ENCODE measurements around the gene CDKL1.

The CDKL1 gene

DNA sequence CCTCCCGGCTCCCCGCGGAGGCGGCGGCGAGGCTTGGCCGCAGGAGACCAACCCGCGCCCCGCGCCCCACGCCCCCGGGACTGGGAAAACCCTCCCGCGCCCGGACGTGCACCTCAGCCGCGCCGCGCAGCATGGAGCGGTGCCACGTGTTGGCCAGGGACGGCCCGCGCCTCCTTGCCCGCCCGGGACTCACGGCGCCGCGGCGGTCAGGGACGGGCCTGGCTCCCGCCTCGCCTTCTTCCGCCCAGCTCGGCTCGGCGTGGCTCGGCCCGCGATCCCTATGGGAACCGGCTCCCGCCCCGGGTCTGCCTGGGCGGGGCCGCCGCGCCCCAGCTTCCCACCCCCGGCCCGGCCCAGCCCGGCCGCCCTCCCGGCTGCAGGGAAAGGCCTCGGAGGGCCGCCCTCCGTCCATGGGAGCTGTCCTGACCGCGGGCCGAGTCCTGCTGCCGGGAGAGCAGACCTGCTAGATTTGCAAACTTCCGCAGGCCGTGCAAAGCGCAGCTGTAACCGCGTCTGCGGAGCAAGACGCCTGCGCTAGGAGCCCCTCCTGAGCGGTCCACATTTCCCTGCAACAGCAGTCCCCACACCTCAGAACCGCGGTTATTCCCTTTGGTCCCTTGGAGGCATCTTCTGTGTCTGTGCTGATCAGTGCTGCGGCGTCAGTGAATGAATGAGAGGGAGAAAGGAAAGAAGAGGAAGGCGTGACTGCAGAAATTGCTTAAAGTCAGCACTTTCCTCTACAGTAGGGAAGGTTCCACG is at the start of gene CDKL1:
CDKL1 (minus strand) TSS at position 251 of the 759 bp plus-strand sequence. CDS start 1,013 bp downstream, outside the sequence.
- peak; percentile 92 for DNase-seq (ENCODE audit: low spot score)

DNA sequence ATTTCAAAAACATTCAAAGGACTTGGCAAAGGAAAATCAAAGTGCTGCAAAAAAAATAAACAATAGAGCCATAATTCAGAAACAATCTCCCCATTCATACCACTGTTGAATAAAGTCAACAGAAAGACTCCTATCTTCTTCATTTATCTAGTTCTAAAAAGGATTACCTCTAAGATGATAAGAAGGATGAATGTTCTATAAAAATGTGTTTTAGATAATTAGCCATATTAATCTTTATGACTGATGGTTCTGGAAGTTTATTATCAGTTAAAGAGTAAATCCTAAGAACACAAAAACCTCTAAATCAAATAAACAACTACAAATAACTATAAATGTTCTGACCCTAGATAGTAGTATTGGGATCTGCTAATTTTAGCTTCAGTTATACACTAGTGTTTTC is 37.8 kb upstream of the CDKL1 start:
- no peak for DNase-seq (ENCODE audit: low spot score)

DNA sequence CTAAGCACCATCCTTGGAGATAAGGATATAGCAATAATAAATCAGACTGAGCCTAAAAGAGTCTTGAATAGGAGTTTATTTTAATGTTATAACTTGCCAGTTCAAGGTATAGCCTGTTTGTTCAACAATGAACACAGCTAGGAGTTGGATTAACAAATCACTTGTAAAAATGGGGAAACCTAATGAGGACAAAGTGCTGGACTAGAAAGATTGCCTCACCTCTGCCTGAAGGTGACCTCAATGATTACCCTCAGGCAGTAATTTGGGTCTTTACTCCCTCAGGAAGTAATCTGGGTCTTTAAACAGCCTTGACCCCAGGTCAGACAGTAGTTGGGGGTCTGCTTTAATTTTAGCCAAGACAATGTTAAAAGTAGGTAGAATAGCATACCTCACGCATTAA is 35.5 kb upstream of the CDKL1 start:
- DNase-seq (ENCODE audit: low spot score): no peak

DNA sequence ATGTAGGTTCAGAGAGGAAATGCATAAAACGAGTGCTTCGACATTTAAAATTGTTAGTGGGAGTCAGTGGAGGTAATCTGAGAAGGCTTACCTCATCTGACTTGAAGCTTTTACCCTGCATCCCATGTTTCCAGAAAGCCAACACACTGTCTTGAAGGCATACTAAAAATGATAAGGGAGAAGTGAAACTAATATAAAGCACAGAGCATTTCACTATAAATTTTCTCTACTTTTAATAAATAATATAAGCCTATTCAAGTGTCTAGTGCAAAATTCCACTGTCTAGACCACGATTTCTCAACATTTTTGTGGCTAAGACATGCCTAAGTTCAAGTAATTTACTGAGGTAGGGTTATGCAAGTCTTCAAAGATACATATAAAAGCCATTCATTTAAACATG is 29.1 kb upstream of the CDKL1 start:
- DNase-seq (ENCODE audit: low spot score): peak; percentile 67

DNA sequence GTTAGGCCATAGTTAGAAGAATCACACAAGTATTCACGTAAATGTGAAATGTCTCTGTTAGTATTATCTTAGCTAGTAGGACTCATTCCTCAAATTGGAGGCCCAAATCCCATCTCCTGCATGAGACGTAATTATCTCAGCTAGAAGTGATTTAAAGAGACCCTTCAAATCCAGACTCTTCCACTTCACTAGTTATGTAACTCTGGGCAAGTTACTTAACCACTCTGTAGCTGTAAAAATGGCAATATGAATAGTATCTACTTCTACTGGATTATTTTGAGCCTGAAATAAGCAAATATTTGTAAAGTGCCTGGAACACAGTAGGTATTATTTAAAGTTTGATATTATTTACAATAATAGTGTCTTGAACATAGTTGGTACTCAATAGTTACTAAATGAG is 28.4 kb upstream of the CDKL1 start:
- no peak for DNase-seq (ENCODE audit: low spot score)

DNA sequence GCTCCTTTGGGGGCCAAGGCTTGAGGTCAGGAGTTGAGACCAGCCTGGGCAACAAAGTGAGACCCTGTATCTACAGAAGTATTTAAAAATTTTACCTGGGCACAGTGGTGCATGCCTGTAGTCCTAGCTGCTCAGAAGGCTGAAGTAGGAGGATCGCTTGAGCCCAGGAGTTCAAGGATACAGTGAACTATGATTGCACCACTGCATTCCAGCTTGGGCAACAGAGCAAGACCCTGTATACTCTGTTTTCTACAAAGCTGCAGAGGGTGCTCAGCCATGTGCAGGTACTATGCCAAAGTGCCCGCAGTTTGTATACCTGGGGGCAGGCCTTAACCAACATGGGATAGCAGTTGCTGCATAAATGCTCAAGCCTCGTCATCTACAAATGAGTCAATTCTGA is 26.8 kb upstream of the CDKL1 start:
- no peak for DNase-seq (ENCODE audit: low spot score)

DNA sequence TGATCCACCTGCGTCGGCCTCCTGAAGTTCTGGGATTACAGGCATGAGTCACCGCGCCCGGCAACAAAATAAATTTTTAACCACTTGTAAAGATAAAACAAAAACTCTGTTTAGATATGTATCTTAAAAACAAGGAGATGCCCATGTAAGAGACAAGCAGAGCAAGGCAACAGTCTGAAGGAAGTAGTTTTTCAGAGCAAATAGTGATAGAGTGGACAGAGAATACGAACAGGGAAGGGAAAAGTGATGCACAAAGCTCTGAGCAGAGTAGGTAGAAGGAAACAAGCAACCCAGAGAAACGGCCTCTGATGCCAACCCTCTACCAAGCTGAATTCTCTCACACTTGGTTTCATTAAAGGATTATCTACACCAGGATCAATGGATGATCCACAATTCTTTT is 24.8 kb upstream of the CDKL1 start:
- no peak for DNase-seq (ENCODE audit: low spot score)

DNA sequence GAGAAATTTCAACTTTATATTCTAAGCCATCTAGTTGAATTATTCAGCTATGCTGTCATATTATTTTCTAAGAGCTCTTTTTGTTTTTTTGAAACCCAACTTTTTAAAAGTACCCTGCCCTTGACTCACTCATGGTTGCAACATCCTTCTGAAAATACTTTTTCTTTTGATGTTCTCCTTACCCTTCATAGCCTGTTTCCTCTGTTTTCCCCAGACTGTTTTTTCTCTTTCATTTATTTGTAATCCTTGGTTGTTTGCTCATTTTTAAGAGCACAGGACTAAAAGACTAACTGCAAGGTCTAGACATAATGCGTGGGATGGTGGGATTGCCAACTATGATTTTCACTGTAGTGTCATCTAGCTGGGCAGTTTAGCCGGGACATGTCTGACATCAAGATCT is 21.2 kb upstream of the CDKL1 start:
- peak; percentile 65 for DNase-seq (ENCODE audit: low spot score)

DNA sequence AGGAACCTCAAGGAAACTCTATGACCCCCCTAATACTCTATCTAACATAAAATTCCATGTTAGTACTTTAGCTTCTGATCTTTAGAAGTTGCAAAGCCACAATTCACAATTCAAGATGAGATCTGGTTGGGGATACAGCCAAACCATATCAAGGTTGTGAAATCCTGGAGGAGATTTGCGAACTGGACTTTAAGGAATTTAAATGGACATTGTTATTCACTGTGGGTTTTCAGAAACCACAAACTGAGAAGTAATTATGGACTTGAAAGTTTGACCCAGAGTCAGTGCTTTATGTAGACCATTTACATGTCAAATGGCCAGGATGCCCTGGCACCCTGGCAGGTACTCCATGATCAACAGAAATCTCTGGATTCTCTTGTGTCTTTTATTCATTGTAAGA is 14.2 kb upstream of the CDKL1 start:
- DNase-seq (ENCODE audit: low spot score): peak; percentile 61

DNA sequence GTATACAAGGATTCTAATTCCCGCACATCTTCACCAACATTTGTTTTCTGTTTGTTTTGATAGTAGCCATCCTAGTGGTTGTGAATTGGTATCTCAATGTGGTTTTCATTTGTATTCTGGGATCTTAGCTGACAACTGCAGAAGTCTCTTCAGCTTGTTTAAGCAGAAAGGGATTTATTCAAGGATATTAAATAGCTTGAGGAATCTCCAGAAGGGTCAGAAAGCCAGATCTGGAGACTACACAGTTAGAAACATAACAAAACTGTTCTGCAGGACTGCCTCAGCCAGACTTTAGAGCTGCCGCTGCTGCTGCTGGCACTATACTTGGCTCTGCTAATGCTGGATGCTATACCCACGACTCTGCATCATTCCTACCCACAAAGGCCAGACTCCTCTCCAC is 13.4 kb upstream of the CDKL1 start:
- no peak for DNase-seq (ENCODE audit: low spot score)

DNA sequence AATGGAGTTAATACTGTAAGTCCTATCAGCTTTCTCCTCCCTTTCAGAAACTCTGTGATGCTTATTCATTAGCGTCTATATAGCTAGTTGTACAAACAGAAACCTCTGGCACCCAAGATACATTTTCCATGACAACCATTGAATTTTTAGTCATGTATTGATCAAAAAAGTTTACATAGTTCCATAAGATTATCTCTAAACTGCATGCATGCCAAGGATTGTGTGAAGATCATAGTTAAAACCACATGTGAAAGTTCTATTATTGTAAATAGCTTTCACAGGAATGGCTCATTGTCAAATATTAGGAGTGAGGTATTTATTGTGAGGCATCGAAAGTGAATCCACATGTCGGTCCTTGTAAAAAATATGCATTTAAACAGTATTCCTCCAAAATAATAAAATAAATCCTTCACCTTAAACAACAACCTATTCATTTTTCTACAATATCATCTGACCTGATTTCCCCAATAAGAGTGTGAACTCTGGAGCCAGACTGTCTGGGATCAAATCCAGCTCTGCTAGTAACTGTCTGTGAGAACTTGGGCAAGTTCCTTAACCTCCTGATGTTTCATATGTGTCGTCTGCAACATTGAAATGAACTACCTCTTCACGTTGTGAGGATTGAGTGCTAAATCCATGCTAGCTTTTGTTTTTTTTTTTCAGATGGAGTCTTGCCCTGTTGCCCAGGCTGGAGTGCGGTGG is 10.6 kb upstream of the CDKL1 start:
- peak; percentile 29 for DNase-seq (ENCODE audit: low spot score)

DNA sequence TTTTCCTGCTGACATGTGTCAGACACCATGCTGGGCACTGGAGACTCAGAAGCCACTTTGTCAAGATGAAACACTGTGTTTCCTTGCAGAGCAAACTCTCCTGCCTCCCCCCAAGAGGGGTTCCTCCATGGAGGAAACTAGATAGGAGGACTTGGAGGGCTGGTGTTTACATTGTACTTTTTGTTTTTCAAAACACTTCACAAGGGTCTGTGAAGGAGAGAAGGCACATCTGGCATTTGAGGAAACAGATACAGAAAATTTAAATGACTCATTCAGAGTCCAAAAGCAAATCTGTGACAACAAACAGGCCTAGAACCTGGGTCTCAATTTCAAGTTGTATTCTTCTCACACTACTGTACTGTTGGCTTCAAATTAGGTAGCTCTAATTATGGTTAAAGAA is 6.7 kb upstream of the CDKL1 start:
- DNase-seq (ENCODE audit: low spot score): no peak

DNA sequence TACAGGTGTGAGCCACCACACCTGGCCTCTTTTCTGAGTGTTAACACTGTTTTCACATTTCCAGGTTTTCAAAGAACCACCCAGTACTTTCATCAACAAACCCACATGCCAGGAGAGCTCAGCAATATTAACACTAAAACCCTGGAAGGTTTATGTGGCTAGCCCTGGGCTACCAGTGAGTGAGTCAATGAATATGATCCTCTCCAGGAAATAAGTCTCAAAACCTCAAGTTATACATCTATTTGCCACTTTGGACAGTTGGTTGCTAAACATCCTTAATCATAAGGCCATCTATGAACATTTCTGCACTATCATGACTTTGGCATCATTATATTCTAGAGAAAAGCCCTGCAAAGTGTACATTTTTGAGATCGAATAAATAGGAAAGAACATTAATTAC is 6.3 kb upstream of the CDKL1 start:
- DNase-seq (ENCODE audit: low spot score): no peak

DNA sequence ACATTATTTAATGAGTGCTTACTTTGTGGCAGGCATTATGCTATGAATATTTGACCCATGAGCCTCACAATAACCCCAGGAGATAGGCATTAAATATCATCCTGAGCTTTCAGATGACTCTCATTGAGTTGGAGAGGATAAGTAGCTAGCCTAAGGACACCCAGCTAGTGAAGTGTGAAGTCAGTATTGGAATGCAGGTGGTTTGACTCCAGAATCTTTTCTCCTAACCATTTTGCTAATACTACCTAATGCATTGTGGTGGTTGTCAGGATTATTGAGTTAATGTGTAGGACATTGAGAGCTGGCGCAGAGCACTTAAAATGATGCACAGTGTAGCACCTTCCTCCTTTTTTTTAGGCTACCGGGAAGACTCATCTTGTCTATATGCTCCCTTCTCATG is 3.8 kb upstream of the CDKL1 start:
- DNase-seq (ENCODE audit: low spot score): no peak

DNA sequence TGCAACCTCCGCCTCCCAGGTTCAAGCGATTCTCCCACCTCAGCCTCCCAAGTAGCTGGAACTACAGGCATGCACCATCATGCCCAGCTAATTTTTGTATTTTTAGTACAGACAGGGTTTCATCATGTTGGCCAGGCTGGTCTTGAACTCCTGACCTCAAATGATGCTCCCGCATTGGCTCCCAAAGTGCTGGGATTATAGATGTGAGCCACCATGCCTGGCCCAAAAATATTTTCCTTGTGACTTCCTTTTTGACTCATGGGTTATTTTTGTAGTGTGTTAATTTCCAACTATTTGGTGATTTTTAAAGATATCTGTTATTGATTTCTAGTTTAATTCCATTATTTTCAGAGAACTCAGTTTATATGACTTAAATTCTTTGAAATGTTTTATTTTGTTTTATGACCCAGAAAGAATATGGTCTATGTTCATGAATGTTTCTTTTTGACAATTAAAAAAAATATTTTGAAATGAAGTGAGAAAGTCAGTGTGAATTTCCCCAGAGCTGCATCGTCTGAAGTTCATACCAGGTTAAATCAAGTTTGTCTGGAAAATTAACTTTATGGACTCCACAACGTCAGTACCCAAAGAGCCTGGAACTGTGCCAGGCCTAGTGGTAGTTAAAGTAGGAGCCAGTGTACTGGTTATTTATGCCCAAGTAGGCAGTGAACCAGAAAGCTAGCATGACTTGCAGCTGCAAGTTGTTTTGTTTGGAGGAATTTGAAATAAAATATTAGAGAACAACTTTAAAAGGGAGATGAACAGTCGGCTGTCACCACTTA is 2.8 kb upstream of the CDKL1 start:
- peak; percentile 39 for DNase-seq (ENCODE audit: low spot score)

DNA sequence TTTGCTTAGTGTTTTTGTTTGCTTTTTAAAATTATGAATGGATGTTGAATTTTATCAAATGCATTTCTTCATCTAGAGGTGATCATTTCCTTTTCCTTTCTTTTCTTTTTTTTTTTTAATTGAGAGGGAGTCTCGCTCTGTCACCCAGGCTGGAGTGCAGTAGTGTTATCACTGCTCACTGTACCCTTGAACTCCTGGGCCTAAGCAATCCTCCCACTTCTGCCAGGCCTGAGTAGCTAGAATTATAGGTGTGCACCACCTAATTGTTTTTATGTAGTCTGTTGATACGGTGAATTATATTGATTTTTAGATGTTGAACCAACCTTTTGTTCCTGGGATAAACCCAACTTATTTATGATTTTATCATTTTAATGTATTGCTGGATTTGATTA is 1.5 kb upstream of the CDKL1 start:
- no peak for DNase-seq (ENCODE audit: low spot score)

DNA sequence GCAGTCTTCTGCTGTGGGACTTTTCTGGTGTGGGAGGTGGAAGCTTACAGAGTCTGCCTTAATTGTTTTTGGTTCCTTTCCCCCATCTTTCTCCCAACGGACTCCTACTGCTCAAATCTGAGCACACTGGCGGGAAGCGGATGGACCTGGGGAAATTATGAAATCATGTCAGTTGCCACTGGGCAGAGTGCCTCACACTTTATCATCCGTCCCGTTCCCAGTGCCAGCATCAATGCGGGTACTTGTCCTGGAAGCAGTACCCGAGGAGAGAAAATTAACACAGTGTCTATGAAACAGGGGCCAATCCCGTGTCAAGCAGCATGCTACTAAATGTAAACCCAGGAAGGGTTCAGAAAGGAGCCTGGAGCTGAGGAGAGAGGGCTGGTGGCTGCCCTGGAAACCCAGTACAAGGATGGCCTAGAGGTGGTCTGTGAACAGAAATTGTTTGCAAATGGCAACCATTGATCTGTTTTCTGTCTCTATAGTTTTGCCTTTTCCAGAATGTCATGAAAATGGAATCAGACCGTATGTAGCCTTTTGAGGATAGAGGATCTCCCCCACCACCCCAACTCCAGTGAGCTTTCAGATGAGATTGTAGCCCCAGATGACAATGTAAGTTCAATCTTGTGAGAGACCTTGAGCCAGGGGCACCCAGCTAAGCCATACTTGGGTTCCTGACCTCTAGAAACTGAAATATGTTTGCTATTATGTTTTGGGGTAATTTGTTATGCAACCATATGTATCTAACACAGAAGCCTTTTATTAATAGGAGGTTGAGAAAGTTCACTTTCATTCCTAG is 908 bp upstream of the CDKL1 start:
- DNase-seq (ENCODE audit: low spot score): peak; percentile 37

DNA sequence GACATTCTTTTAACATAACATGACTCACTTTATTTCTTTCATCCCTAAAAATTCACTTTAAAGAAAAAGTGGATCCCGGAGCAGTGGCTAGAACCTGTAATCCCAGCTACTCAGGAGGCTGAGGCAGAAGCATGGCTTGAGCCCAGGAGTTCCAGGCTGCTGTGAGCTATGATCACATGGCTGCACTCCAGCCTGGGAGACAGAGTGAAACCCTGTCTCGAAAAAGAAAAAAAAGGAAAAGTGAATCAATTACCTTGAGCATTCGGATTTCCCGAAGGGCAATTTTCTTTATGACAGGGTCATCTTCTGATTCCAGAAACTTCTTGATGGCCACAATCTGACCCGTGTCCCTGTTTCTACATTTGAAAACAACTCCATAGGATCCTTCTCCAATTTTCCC is 1.2 kb downstream of the CDKL1 start:
- no peak for DNase-seq (ENCODE audit: low spot score)

DNA sequence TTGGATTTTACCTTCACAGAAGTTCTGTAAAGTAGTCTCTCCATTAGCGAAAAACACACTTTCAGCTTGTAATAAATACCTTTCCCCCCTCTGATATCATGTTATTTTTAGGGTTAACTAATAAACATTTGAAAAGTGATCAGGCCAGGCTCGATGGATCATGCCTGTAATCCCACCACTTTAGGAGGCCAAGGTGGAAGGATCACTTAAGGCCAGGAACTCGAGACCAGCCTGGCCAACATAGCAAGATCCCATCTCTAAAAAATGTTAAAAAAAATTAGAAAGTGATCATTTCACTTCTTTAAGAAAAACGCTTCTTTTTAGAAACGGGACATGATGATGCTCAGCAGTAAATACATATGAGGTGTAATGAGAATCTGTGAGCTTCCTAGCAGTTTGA is 2.0 kb downstream of the CDKL1 start:
- DNase-seq (ENCODE audit: low spot score): no peak

DNA sequence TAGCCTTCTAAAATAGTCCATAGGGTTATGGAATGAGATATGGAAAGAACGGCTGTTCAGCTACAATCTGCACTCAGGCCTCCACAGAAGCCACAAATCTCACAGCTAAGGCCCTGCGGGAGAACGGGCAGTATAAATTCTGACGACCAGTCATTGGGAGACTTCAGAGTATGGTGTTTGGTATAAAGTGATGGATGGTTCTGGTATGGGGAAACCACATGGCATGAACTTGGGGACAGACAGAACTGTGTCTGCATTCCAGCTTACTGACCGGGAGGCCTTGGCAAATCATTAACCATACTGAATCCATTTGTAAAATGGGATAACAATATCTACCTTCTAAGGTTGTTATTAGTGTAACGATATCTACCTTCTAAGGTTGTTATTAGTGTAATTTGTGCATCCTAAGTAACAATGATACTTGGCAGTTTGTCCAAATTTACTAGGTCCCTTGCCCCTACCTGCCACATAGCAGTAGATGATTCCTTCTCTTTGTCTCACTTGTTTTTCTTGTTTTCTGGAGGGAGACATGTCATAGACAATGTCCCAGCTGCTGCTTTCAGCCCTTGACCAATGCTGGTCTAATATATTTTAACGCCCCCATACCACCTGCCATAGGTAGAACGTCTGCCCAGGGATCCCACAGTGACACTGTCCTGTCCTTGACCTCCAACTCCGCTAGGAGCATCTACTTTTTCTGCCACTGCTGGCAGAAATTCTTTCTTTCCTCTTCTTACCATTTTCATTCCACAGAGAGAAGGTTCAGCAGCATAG is 6.8 kb downstream of the CDKL1 start:
- no peak for DNase-seq (ENCODE audit: low spot score)

DNA sequence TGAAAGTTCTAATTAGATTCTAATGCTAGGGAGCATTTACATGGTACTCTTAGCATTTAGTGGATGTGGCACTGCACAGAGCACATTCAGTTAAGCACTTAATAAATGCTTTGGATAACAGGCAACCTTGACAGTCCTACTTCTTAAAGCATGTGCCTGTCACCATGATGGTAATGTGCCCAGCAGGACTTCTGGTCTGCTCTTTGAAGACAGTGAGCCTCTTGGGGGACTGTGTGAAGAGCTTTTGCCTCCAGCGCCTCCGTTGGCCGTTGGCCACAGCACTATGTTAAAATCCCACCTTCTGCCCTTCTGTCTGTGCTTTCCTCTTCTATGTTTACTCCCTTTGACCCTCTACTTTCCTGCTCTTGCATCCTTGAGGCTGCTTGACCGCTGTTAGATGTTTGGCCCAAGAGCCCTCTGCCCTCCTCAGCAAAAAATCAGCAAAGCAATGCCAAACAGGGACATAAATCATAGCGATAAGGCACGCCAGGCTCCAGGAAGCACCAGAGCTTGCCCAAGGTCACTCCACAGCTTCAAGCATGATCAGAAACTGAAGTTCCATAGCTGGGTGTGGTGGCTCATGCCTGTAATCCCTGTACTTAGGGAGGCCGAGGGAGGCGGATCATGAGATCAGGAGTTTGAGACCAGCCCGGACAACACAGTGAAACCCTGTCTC is 8.3 kb downstream of the CDKL1 start:
- no peak for DNase-seq (ENCODE audit: low spot score)
